GM21515 (cell line): ENCODE measurements around the gene CASKIN2.

Experiments used
- ATAC-seq: cut with Tn5 transposase; IDR thresholded peaks from one replicate; pipeline ENCODE4 v1.9.1; 2021; ENCODE audit not compliant: unreplicated experiment

Gene CASKIN2

GRCh38 chr17:75505640-75506039 is 9.7 kb downstream of the CASKIN2 start:
- no peak for ATAC-seq

GRCh38 chr17:75505152-75505409 is 10.3 kb downstream of the CASKIN2 start:
- ATAC-seq = no peak

GRCh38 chr17:75504347-75505151 is 10.8 kb downstream of the CASKIN2 start:
- ATAC-seq = no peak

- no peak for ATAC-seq
These were observed 11.4 kb downstream of the CASKIN2 start for GRCh38 chr17:75503976-75504346.

GRCh38 chr17:75503337-75503950 is 11.9 kb downstream of the CASKIN2 start:
- ATAC-seq = no peak

- ATAC-seq = no peak
These were observed 12.5 kb downstream of the CASKIN2 start for GRCh38 chr17:75502721-75503329.

- ATAC-seq = no peak
These were observed 13.1 kb downstream of the CASKIN2 start for GRCh38 chr17:75502072-75502720.

GRCh38 chr17:75501378-75502071 is 13.8 kb downstream of the CASKIN2 start:
- ATAC-seq = no peak

- ATAC-seq = no peak
These were observed 14.7 kb downstream of the CASKIN2 start for GRCh38 chr17:75500419-75501216.

GRCh38 chr17:75499313-75500022 is 15.9 kb downstream of the CASKIN2 start:
- ATAC-seq = no peak

- ATAC-seq = no peak
These were observed 16.6 kb downstream of the CASKIN2 start for GRCh38 chr17:75498726-75499213.

- no peak for ATAC-seq
These were observed 17.2 kb downstream of the CASKIN2 start for GRCh38 chr17:75498039-75498725.

- ATAC-seq = no peak
These were observed 19.3 kb downstream of the CASKIN2 start for GRCh38 chr17:75496005-75496404.

- ATAC-seq = no peak
These were observed 20.9 kb downstream of the CASKIN2 start for GRCh38 chr17:75494326-75494877.

GRCh38 chr17:75493476-75494129 is 21.7 kb downstream of the CASKIN2 start:
- ATAC-seq = no peak

- no peak for ATAC-seq
These were observed 22.7 kb downstream of the CASKIN2 start for GRCh38 chr17:75492555-75493168.

- no peak for ATAC-seq
These were observed 23.7 kb downstream of the CASKIN2 start for GRCh38 chr17:75491680-75492079.
